ENCODE results near the gene DDA1. TPM values are rescaled to one million over a fixed set of nuclear protein-coding genes. Genes with fewer than 3 reads are reported as not detected.

The DDA1 gene
- total and polyA plus RNA-seq, 7 experiments from 2014 or later, result 19.7 to 41.9 (median 37.2) TPM

GRCh38 chr19:17328517-17329365 is 19.4 kb downstream of the DDA1 start:
- ATAC-seq (peak; percentile 38), DNase-seq (peak in 5 of 9 donors; percentile 37 to 50 (median 43))
- Histone ChIP-seq H3K4me1 (ENCODE audit: control insufficient read depth in 2 of 2, insufficient read depth in 2 of 2, low read length in 2 of 2) (peaks cover 6 to 9% of the 10 kb centered on the region in 2 donors), H3K27ac (ENCODE audit: low read depth, low read length) (peak overlapping the region; percentile 84), H3K9me3 (ENCODE audit: control insufficient read depth in 2 of 3, low read length in 3 of 3) (no peaks in the 10 kb centered on the region), H3K27me3 (ENCODE audit: control insufficient read depth in 2 of 2, insufficient read depth in 2 of 2, low read length in 2 of 2) (no peaks in the 10 kb centered on the region), H3K4me3 (ENCODE audit: low read length) (peak overlapping the region; percentile 71), H3K36me3 (ENCODE audit: control insufficient read depth in 2 of 3, insufficient read depth in 3 of 3, low read length in 3 of 3) (peaks cover 0 to 4% (median 0%) of the 10 kb centered on the region in 3 experiments)
- Mint-ChIP-seq H3K9me3 (peaks cover 0 to 3% (median 0%) of the 10 kb centered on the region in 11 donors), H3K36me3 (peaks cover 0 to 17% (median 3%) of the 10 kb centered on the region in 5 donors), H3K4me3 (peak overlapping the region; percentile 48 to 85 (median 72)), H3K27ac (peak overlapping the region in 3 of 9 donors; percentile 39 to 74 (median 52)), H3K27me3 (peaks cover 0 to 12% (median 0%) of the 10 kb centered on the region in 5 donors), H3K4me1 (peaks cover 11 to 31% (median 19%) of the 10 kb centered on the region in 7 donors)
- CTCF ChIA-PET, result interaction anchor here (0.6 kb wide), 1 partner anchor 14 kb away, joined by 4 read pairs; no protein-coding TSS in a partner anchor
- POLR2A ChIA-PET, result interaction anchor here (0.6 to 1.9 kb wide), 6 partner anchors 20 to 102 kb away, joined by 3 to 17 read pairs (median 4); partner anchors contain the start of genes DDA1 and MRPL34
- intact Hi-C loops (cut with micrococcal nuclease), result loop anchor here in 1 of 2 donors (1.0 to 2.0 kb wide), 5 partner anchors 9 to 36 kb away; partner anchors contain the start of genes DDA1, GTPBP3 and MRPL34

DNA sequence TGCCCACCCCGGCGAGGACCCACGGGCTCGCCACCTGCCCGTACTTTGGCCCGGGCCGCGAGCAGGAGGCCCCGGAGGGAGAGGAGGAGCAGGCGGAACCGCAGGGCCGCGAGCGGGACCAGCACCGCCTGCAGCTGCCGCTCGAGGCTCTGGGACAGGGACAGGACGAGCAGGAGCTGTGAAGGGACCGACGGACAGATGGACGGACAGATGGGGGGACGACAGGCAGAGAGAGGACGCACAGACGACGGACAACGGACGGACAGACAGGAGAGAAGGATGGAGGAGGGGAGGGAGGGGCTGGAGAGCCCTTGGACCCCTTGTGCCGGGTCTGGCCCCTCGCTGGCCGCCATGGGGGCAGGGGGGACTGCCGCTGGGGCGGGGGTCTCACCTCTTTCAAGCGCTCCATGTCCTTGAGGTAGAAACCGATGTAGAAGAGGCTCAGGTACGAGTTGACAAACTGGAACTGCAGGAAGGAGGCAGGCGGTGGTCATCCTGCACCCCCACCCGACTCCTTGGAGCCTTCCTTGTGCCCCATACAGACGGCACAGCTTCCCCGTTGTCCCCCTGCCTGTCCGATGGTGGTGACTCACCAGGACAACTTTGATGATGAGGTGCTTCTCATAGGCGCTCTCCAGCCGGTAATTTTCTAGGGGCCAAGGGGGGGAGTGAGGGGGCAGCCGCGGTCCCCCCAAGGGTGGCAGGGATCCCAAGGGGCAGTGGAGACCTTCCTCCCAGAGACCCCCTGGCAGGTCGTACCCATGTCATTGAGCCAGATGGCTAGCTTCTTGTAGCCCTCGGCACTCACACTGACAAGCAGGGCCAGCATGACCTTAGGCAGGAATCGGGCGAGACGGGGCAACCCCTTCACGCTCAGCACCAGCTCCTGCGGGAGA is 20.3 kb downstream of the DDA1 start:
- Histone ChIP-seq H3K4me1 (ENCODE audit: control insufficient read depth in 2 of 2, insufficient read depth in 2 of 2, low read length in 2 of 2) (peaks cover 11 to 13% of the 10 kb centered on the region in 2 donors), H3K4me3 (ENCODE audit: low read length) (peak overlapping the region; percentile 33), H3K27me3 (ENCODE audit: control insufficient read depth in 2 of 2, insufficient read depth in 2 of 2, low read length in 2 of 2) (no peaks in the 10 kb centered on the region), H3K36me3 (ENCODE audit: control insufficient read depth in 2 of 3, insufficient read depth in 3 of 3, low read length in 3 of 3) (peaks cover 0 to 4% (median 0%) of the 10 kb centered on the region in 3 experiments), H3K9me3 (ENCODE audit: control insufficient read depth in 2 of 3, low read length in 3 of 3) (no peaks in the 10 kb centered on the region), H3K27ac (ENCODE audit: low read depth, low read length) (peak overlapping the region; percentile 84)
- Mint-ChIP-seq H3K27me3 (peaks cover 0 to 12% (median 0%) of the 10 kb centered on the region in 5 donors), H3K4me1 (peaks cover 17 to 36% (median 22%) of the 10 kb centered on the region in 7 donors), H3K36me3 (peaks cover 0 to 20% (median 3%) of the 10 kb centered on the region in 5 donors), H3K27ac (peak overlapping the region in 2 of 9 donors; percentile 12 to 19), H3K9me3 (peaks cover 0 to 3% (median 0%) of the 10 kb centered on the region in 11 donors), H3K4me3 (peak overlapping the region; percentile 18 to 85 (median 68))
- ChIA-PET CTCF (interaction anchor here (0.6 kb wide), 1 partner anchor 132 kb away, joined by 3 read pairs; no protein-coding TSS in a partner anchor), POLR2A (interaction anchor here (0.5 to 1.9 kb wide), 7 partner anchors 10 to 420 kb away, joined by 3 to 17 read pairs (median 3); partner anchors contain the start of genes DDA1 and MRPL34)
- intact Hi-C loops (cut with micrococcal nuclease), result loop anchor here in 1 of 2 donors (2.0 kb wide), 1 partner anchor 17 kb away; no protein-coding TSS in a partner anchor
- ATAC-seq, result no peak
- DNase-seq, result no peak

DNA sequence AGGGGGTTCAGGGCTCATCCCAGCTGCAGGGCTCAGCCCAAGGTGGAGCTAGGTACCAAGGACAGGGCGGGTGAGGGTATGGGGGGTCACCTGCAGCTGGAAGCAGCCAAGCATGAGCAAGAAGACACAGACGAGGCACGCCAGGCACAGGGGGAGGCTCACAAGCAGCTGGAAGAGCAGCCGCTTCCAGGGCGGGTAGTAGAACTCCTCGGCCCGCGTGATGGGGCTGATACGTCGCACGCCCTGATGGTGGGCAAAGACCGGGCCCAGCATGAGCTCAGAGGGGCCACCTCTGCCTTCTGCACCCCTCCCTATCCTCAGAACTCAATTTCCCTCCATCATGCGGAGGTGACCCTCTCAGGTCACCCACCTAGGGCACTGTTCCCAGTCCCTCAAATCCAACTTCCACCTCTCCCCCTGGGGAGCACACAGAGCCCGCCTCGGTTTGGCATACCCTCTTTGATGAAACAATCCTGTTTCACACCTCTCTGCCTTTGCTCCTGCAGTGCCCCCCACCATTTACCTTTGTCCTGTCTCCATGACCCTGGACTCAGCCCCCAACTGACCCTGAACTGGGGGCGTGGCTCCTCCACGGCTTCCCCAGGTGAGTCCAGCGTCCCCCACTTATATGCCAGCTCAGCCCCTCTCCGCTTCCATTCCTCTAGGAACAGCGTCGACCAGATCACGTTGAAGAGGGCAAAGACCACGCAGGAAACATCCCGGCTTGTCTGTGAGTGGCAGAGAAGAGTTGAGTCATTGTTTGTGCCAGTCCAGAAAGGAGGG is 21.1 kb downstream of the DDA1 start:
- ChIA-PET CTCF (interaction anchor here (0.6 kb wide), 1 partner anchor 132 kb away, joined by 3 read pairs; no protein-coding TSS in a partner anchor), POLR2A (interaction anchor here (0.5 to 1.9 kb wide), 4 partner anchors 9 to 419 kb away, joined by 3 to 6 read pairs (median 3); partner anchors contain the start of gene DDA1)
- intact Hi-C loops (cut with micrococcal nuclease), result no loop called here
- H3K36me3 ChIP-seq (ENCODE audit: control insufficient read depth in 2 of 3, insufficient read depth in 3 of 3, low read length in 3 of 3), result peaks cover 0 to 4% (median 0%) of the 10 kb centered on the region in 3 experiments
- no peak overlapping the region for H3K27ac ChIP-seq (ENCODE audit: low read depth, low read length)
- Mint-ChIP-seq H3K4me1 (peaks cover 21 to 45% (median 28%) of the 10 kb centered on the region in 7 donors), H3K9me3 (peaks cover 0 to 3% (median 0%) of the 10 kb centered on the region in 11 donors), H3K27ac (peak overlapping the region in 4 of 9 donors; percentile 12 to 38 (median 28)), H3K4me3 (peak overlapping the region; percentile 39 to 85 (median 65)), H3K27me3 (peaks cover 0 to 12% (median 0%) of the 10 kb centered on the region in 5 donors), H3K36me3 (peaks cover 0 to 20% (median 3%) of the 10 kb centered on the region in 5 donors)
- H3K27me3 ChIP-seq (ENCODE audit: control insufficient read depth in 2 of 2, insufficient read depth in 2 of 2, low read length in 2 of 2), result no peaks in the 10 kb centered on the region
- no peaks in the 10 kb centered on the region for H3K9me3 ChIP-seq (ENCODE audit: control insufficient read depth in 2 of 3, low read length in 3 of 3)
- no peak for ATAC-seq
- peaks cover 17 to 18% of the 10 kb centered on the region in 2 donors for H3K4me1 ChIP-seq (ENCODE audit: control insufficient read depth in 2 of 2, insufficient read depth in 2 of 2, low read length in 2 of 2)
- no peak for DNase-seq
- H3K4me3 ChIP-seq (ENCODE audit: low read length), result no peak overlapping the region

- ChIA-PET POLR2A (interaction anchor here (1.1 to 6.3 kb wide), 2 partner anchors 22 to 23 kb away, joined by 3 to 56 read pairs; partner anchors contain the start of genes DDA1 and MRPL34), CTCF (no interaction called here)
- Mint-ChIP-seq H3K27ac (peak overlapping the region in 3 of 9 donors; percentile 28 to 38 (median 36)), H3K27me3 (peaks cover 0 to 12% (median 0%) of the 10 kb centered on the region in 5 donors), H3K4me3 (peak overlapping the region in 4 of 10 donors; percentile 49 to 77 (median 64)), H3K4me1 (peaks cover 21 to 49% (median 29%) of the 10 kb centered on the region in 7 donors), H3K36me3 (peaks cover 0 to 20% (median 0%) of the 10 kb centered on the region in 5 donors), H3K9me3 (peaks cover 0 to 3% (median 0%) of the 10 kb centered on the region in 11 donors)
- Histone ChIP-seq H3K36me3 (ENCODE audit: control insufficient read depth in 2 of 3, insufficient read depth in 3 of 3, low read length in 3 of 3) (peaks cover 0 to 4% (median 0%) of the 10 kb centered on the region in 3 experiments), H3K27me3 (ENCODE audit: control insufficient read depth in 2 of 2, insufficient read depth in 2 of 2, low read length in 2 of 2) (no peaks in the 10 kb centered on the region), H3K9me3 (ENCODE audit: control insufficient read depth in 2 of 3, low read length in 3 of 3) (no peaks in the 10 kb centered on the region), H3K4me3 (ENCODE audit: low read length) (no peak overlapping the region), H3K4me1 (ENCODE audit: control insufficient read depth in 2 of 2, insufficient read depth in 2 of 2, low read length in 2 of 2) (peaks cover 17 to 18% of the 10 kb centered on the region in 2 donors), H3K27ac (ENCODE audit: low read depth, low read length) (no peak overlapping the region)
- intact Hi-C loops (cut with micrococcal nuclease), result no loop called here
- ATAC-seq, result no peak
- DNase-seq, result no peak
These were observed 21.7 kb downstream of the DDA1 start for GRCh38 chr19:17331045-17331558.

- H3K4me1 ChIP-seq (ENCODE audit: control insufficient read depth in 2 of 2, insufficient read depth in 2 of 2, low read length in 2 of 2), result peaks cover 18 to 20% of the 10 kb centered on the region in 2 donors
- DNase-seq (no peak), ATAC-seq (no peak)
- intact Hi-C loops (cut with micrococcal nuclease), result no loop called here
- Mint-ChIP-seq H3K4me3 (peak overlapping the region in 2 of 10 donors; percentile 33 to 69), H3K36me3 (peaks cover 0 to 20% (median 0%) of the 10 kb centered on the region in 5 donors), H3K9me3 (peaks cover 0 to 3% (median 0%) of the 10 kb centered on the region in 11 donors), H3K4me1 (peaks cover 26 to 56% (median 36%) of the 10 kb centered on the region in 7 donors), H3K27me3 (peaks cover 0 to 12% (median 0%) of the 10 kb centered on the region in 5 donors), H3K27ac (peak overlapping the region in 2 of 9 donors; percentile 51 to 62)
- H3K36me3 ChIP-seq (ENCODE audit: control insufficient read depth in 2 of 3, insufficient read depth in 3 of 3, low read length in 3 of 3), result peaks cover 0 to 4% (median 0%) of the 10 kb centered on the region in 3 experiments
- H3K27ac ChIP-seq (ENCODE audit: low read depth, low read length), result no peak overlapping the region
- ChIA-PET CTCF (interaction anchor here (1.3 to 1.9 kb wide), 2 partner anchors 10 to 40 kb away, joined by 5 to 6 read pairs; no protein-coding TSS in a partner anchor), POLR2A (interaction anchor here (0.5 to 6.3 kb wide), 3 partner anchors 12 to 25 kb away, joined by 3 to 56 read pairs (median 6); partner anchors contain the start of genes DDA1 and MRPL34)
- no peaks in the 10 kb centered on the region for H3K27me3 ChIP-seq (ENCODE audit: control insufficient read depth in 2 of 2, insufficient read depth in 2 of 2, low read length in 2 of 2)
- no peaks in the 10 kb centered on the region for H3K9me3 ChIP-seq (ENCODE audit: control insufficient read depth in 2 of 3, low read length in 3 of 3)
- no peak overlapping the region for H3K4me3 ChIP-seq (ENCODE audit: low read length)
These were observed 23.0 kb downstream of the DDA1 start for GRCh38 chr19:17332360-17332676.

Data from naive thymus-derived CD4-positive, alpha-beta T cell (primary cell).